Endodermal cell (in vitro differentiated cells): ENCODE results near the gene GRIA4. TPM values are rescaled to one million over a fixed set of nuclear protein-coding genes. Genes with fewer than 3 reads are reported as not detected.

Experiments used
- DNase-seq: peaks from one replicate; pipeline ENCODE4 v3.0.0-alpha.2; 2017
- H3K27ac ChIP-seq: 2 replicates; pipeline ENCODE4 v1.5.1; 2013; ENCODE audit warnings: mild to moderate bottlenecking, low read depth, low read length, moderate library complexity
- H3K27me3 ChIP-seq: 2 replicates; pipeline ENCODE4 v1.6.1; 2013; ENCODE audit warnings: mild to moderate bottlenecking, low read length, moderate library complexity; ENCODE audit not compliant: insufficient read depth, control insufficient read depth, poor library complexity, severe bottlenecking
- H3K36me3 ChIP-seq: 2 replicates; pipeline ENCODE4 v1.7.0; 2013; ENCODE audit warnings: mild to moderate bottlenecking, low read length, moderate library complexity; ENCODE audit not compliant: control insufficient read depth, insufficient read depth
- H3K4me1 ChIP-seq: one replicate; pipeline ENCODE4 v1.7.0; 2013; ENCODE audit warnings: low read length; ENCODE audit not compliant: control insufficient read depth, insufficient read depth
- H3K4me3 ChIP-seq: 2 replicates; pipeline ENCODE4 v1.5.1; 2013; ENCODE audit warnings: mild to moderate bottlenecking, low read length, moderate library complexity
- H3K9ac ChIP-seq: 2 replicates; pipeline ENCODE4 v1.6.1; 2013; ENCODE audit warnings: mild to moderate bottlenecking, low read length, moderate library complexity; ENCODE audit not compliant: poor library complexity, severe bottlenecking; ENCODE audit errors: extremely low read depth
- H3K9me3 ChIP-seq: 2 replicates; pipeline ENCODE4 v1.6.1; 2013; ENCODE audit warnings: mild to moderate bottlenecking, low read length, moderate library complexity; ENCODE audit not compliant: control insufficient read depth
- H3K27ac Mint-ChIP-seq: 2 replicates; pipeline ENCODE4 v1.8.0; 2020; ENCODE audit warnings: mixed read lengths
- H3K27me3 Mint-ChIP-seq: 2 replicates; pipeline ENCODE4 v1.8.0; 2021; ENCODE audit warnings: mild to moderate bottlenecking, mixed read lengths; ENCODE audit not compliant: insufficient read depth
- H3K36me3 Mint-ChIP-seq: 2 replicates; pipeline ENCODE4 v1.8.0; 2020; ENCODE audit warnings: low read depth, mixed read lengths
- H3K4me1 Mint-ChIP-seq: 2 replicates; pipeline ENCODE4 v1.8.0; 2020; ENCODE audit warnings: mixed read lengths
- H3K4me3 Mint-ChIP-seq: 2 replicates; pipeline ENCODE4 v1.8.0; 2020; ENCODE audit warnings: mild to moderate bottlenecking, moderate library complexity, mixed read lengths
- H3K9me3 Mint-ChIP-seq: 2 replicates; pipeline ENCODE4 v1.8.0; 2020; ENCODE audit warnings: mild to moderate bottlenecking, mixed read lengths
- CTCF ChIP-seq: fragments of 200-600 bp; sonication (generic); conservative IDR thresholded peaks from 2 replicates; pipeline ENCODE4 v1.5.0; 2021; ENCODE audit warnings: antibody characterized with exemption, mild to moderate bottlenecking
- WGBS, 2 experiments: methylation state at CpG; one replicate each; pipeline versions ENCODE4 v1.1.5 to v1.1.7; 2013; ENCODE audit warnings: missing lambda C conversion rate in 2 of 2, mixed read lengths in 1 of 2; ENCODE audit not compliant: insufficient coverage in 1 of 2, insufficient read length in 1 of 2; 5-methylcytosine and 5-hydroxymethylcytosine counted together
- total RNA-seq, 2 donors: library from RNA; stranded (reverse); fragmentation: NEBNext Ultra II Directional in 1 of 2; extraction: Animal tissue kit (Norgen Biotek cat#: 25700) in 1 of 2; gene quantifications; 2 replicates in 1 of 2; 3 replicates in 1 of 2; pipeline ENCODE4 v1.2.1, GENCODE V29; 2021

The GRIA4 gene
- total RNA-seq, 2 donors from 2014 or later: 0.18 to 0.37 TPM

DNA sequence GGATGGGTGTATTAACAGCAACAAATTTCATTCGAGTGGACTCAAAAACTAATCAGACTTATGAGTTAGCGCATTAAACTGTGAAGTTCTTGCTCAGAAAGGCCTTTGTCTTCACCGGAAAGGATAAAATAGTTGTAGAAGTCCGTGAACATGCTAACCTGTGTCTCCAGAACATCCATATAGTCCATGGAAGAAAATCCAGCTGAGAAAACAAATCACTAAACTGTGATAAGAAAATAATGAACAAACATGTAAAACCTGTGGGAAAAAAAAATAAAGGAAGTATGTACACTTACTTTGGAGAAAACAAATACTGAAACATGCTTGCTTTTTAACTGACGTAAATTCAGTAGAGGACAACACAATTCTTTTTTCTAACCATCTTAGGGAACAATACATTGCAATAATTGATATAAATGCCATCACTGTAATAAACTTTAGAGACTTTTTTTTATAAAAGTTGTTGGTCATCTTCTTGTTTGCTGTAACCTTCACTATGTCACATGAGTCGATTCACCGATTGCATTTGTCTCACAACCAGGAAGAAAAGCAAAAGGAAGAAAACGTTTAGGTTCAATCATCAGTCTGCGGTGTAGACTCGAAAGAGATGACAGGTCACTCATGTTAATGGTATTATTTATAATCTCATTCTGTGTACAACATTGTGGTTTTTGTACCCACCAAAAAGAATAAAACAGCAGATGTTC lies 370.3 kb downstream of the GRIA4 start:
- H3K9ac ChIP-seq: no peak overlapping the region
- no peak for TF ChIP-seq CTCF
- 95% methylated on average over 6 to 10 of the region's 10 CpGs for WGBS, 2 experiments

GRCh38 chr11:105986554-105986953 lies 376.7 kb downstream of the GRIA4 start:
- H3K4me3 ChIP-seq: no peak overlapping the region
- 89 to 97% methylated on average over 2 of the region's 2 CpGs for WGBS, 2 experiments
- no peaks in the 10 kb centered on the region for H3K4me1 ChIP-seq
- H3K36me3 Mint-ChIP-seq: no peaks in the 10 kb centered on the region
- H3K9ac ChIP-seq: no peak overlapping the region
- no peak for DNase-seq
- H3K9me3 ChIP-seq: no peaks in the 10 kb centered on the region
- no peaks in the 10 kb centered on the region for H3K4me1 Mint-ChIP-seq
- no peak overlapping the region for H3K27ac Mint-ChIP-seq
- no peaks in the 10 kb centered on the region for H3K9me3 Mint-ChIP-seq
- no peak for TF ChIP-seq CTCF
- H3K36me3 ChIP-seq: no peaks in the 10 kb centered on the region
- no peak overlapping the region for H3K27ac ChIP-seq
- no peak overlapping the region for H3K4me3 Mint-ChIP-seq
- H3K27me3 Mint-ChIP-seq: no peaks in the 10 kb centered on the region
- no peaks in the 10 kb centered on the region for H3K27me3 ChIP-seq

More for the DNA sequence above, 370.3 kb downstream of the GRIA4 start:
- Mint-ChIP-seq H3K9me3 (no peaks in the 10 kb centered on the region), H3K4me1 (no peaks in the 10 kb centered on the region), H3K27me3 (no peaks in the 10 kb centered on the region), H3K4me3 (no peak overlapping the region), H3K27ac (no peak overlapping the region), H3K36me3 (no peaks in the 10 kb centered on the region)
- no peak overlapping the region for H3K27ac ChIP-seq
- DNase-seq: no peak
- no peaks in the 10 kb centered on the region for H3K4me1 ChIP-seq
- no peak overlapping the region for H3K4me3 ChIP-seq
- H3K27me3 ChIP-seq: no peaks in the 10 kb centered on the region
- no peaks in the 10 kb centered on the region for H3K36me3 ChIP-seq
- H3K9me3 ChIP-seq: no peaks in the 10 kb centered on the region

DNA sequence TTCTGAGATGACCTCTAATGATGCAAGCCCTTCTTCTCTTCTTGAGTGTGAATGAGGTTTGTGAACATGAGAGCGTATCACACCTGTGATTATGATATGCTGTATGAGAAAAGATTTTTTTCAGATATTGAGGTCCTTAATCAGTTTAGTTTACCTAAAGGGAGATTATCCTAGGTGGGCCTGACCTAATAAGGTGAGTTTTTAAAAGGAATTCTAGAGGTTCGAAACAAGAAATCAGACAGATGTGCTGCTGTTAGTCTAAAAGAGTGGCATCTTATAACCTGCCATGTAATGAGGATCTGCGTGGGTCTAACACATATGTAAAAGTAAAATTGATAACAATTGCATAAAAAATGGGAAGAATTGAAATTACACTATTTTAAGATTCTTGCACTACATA lies 378.3 kb downstream of the GRIA4 start:
- Histone ChIP-seq H3K36me3 (no peaks in the 10 kb centered on the region), H3K27ac (no peak overlapping the region), H3K9ac (no peak overlapping the region), H3K9me3 (no peaks in the 10 kb centered on the region), H3K27me3 (no peaks in the 10 kb centered on the region), H3K4me3 (no peak overlapping the region), H3K4me1 (no peaks in the 10 kb centered on the region)
- no peak overlapping the region for H3K4me3 Mint-ChIP-seq
- TF ChIP-seq CTCF: no peak
- no peaks in the 10 kb centered on the region for H3K4me1 Mint-ChIP-seq
- no peak overlapping the region for H3K27ac Mint-ChIP-seq
- H3K27me3 Mint-ChIP-seq: no peaks in the 10 kb centered on the region
- H3K9me3 Mint-ChIP-seq: no peaks in the 10 kb centered on the region
- WGBS, 2 experiments: 100% methylated on average over 1 to 3 of the region's 3 CpGs
- peaks cover 4% of the 10 kb centered on the region for H3K36me3 Mint-ChIP-seq
- DNase-seq: no peak
